GM06990 (cell line): ENCODE results near the gene HDAC4.

Experiments
- DNase-seq: peaks from one replicate; pipeline ENCODE4 v3.0.0-alpha.2; 2011; ENCODE audit not compliant: insufficient read length; ENCODE audit errors: extremely low read depth
- H3K27me3 ChIP-seq: replicated peaks from 2 replicates; pipeline ENCODE4 v1.6.0; 2011; ENCODE audit warnings: low read length; ENCODE audit not compliant: control insufficient read depth, insufficient read depth
- H3K36me3 ChIP-seq: 2 replicates; pipeline ENCODE4 v1.5.1; 2011; ENCODE audit warnings: low read length; ENCODE audit not compliant: control insufficient read depth, insufficient read depth
- H3K4me3 ChIP-seq: replicated peaks from 2 replicates; pipeline ENCODE4 v1.5.1; 2011; ENCODE audit warnings: low read depth, mild to moderate bottlenecking, control low read depth, low read length
- CTCF ChIP-seq: IDR thresholded peaks from 2 replicates; pipeline ENCODE4 v1.5.1; 2011; ENCODE audit warnings: low read length, control low read depth, mild to moderate bottlenecking, inconsistent platforms; ENCODE audit not compliant: insufficient read depth, poor library complexity, severe bottlenecking

The HDAC4 gene

GRCh38 chr2:239042551-239043320 is 358.1 kb downstream of the HDAC4 start:
- H3K36me3 ChIP-seq = no peaks in the 10 kb centered on the region
- no peaks in the 10 kb centered on the region for H3K27me3 ChIP-seq
- no peak for TF ChIP-seq CTCF
- H3K4me3 ChIP-seq = no peak overlapping the region
- no peak for DNase-seq

- DNase-seq = no peak
- Histone ChIP-seq H3K4me3 (no peak overlapping the region), H3K27me3 (no peaks in the 10 kb centered on the region), H3K36me3 (no peaks in the 10 kb centered on the region)
- TF ChIP-seq CTCF = no peak
These were observed 358.8 kb downstream of the HDAC4 start for GRCh38 chr2:239042046-239042445.

- no peak for DNase-seq
- Histone ChIP-seq H3K4me3 (no peak overlapping the region), H3K36me3 (no peaks in the 10 kb centered on the region), H3K27me3 (no peaks in the 10 kb centered on the region)
- TF ChIP-seq CTCF = no peak
These were observed 359.8 kb downstream of the HDAC4 start for GRCh38 chr2:239041062-239041461.

- no peak for TF ChIP-seq CTCF
- Histone ChIP-seq H3K27me3 (no peaks in the 10 kb centered on the region), H3K4me3 (no peak overlapping the region), H3K36me3 (no peaks in the 10 kb centered on the region)
- no peak for DNase-seq
These were observed 360.6 kb downstream of the HDAC4 start for GRCh38 chr2:239040152-239040761.

GRCh38 chr2:239039479-239039861 is 361.4 kb downstream of the HDAC4 start:
- DNase-seq = no peak
- Histone ChIP-seq H3K36me3 (no peaks in the 10 kb centered on the region), H3K27me3 (no peaks in the 10 kb centered on the region), H3K4me3 (no peak overlapping the region)
- TF ChIP-seq CTCF = no peak
